ENCODE results near the gene ANKRD55.
"Not testable (repeated sequence)": the region's sequence is repeated elsewhere in the genome, so short reads cannot be mapped to it uniquely, and the experiment has no call there.

ANKRD55 gene

GRCh38 chr5:56233230-56233629, at the start of gene ANKRD55:
TSS of gene ANKRD55 (minus strand) at chr5:56233330. CDS start at chr5:56232913, 417 bp downstream.
- no peak for DNase-seq (ENCODE audit: low spot score)

DNA sequence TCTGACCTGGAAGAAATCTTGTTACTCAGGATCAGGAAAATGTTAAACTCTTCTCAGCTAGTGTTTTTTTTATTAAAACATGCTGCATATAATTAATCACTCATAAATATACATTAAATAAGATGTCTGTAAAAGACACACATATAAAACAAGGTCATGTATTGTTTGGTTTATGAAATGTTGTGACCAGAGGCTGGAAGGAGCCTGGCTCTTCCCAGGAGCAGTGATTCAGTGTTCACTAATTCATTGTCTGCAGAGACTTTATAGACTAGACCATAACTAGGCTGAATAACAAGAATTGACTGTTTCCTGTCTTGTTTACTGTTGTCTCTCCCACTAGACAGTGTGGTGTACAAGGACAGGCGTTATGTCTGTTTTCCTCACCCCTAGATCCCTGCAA, 49.1 kb upstream of the ANKRD55 start:
- DNase-seq (ENCODE audit: low spot score): no peak

- DNase-seq (ENCODE audit: low spot score): no peak
Observed at GRCh38 chr5:56281489-56282165, 48.5 kb upstream of the ANKRD55 start.

- DNase-seq (ENCODE audit: low spot score): no peak
Observed at GRCh38 chr5:56279979-56280378, 46.8 kb upstream of the ANKRD55 start.

DNA sequence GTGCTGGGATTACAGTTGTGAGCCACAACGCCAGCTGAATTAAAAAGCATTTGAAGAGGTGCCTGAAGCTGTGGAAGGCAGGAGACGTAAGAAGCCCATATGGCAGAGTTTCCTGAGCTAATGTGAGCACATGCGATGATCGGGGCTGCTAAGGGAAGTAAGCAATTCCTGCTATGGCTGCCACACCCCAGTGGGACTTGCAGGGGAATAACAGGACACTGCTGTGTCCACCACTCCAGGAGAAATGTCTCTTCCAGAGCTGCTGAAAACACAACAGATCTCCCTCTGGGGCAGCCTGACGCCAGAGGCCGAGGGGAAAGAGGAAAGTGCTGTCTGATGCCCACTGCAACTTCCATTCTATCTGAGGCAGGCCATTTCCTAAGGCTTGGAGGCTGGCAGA, 46.2 kb upstream of the ANKRD55 start:
- no peak for DNase-seq (ENCODE audit: low spot score)

GRCh38 chr5:56278335-56278753, 45.2 kb upstream of the ANKRD55 start:
- no peak for DNase-seq (ENCODE audit: low spot score)

DNA sequence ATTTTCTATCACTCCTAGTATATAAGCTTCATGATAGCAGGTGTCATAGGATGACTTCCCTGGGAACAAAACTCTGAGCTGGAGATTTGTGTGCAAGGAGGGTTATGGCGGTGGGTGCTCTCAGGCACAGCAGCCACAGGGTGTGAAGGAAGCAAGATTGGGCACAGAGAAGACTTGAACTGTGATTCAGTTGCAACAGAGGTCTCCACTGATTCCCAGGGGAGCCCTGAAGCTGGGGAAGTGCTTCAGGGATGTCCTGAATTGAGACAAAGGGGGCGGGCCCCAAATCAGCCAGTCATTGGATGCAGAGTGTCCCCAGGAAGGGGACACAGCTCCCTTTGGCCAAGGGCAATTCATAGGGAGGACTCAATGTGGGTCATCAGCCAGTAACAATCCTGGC, 44.4 kb upstream of the ANKRD55 start:
- no peak for DNase-seq (ENCODE audit: low spot score)

DNA sequence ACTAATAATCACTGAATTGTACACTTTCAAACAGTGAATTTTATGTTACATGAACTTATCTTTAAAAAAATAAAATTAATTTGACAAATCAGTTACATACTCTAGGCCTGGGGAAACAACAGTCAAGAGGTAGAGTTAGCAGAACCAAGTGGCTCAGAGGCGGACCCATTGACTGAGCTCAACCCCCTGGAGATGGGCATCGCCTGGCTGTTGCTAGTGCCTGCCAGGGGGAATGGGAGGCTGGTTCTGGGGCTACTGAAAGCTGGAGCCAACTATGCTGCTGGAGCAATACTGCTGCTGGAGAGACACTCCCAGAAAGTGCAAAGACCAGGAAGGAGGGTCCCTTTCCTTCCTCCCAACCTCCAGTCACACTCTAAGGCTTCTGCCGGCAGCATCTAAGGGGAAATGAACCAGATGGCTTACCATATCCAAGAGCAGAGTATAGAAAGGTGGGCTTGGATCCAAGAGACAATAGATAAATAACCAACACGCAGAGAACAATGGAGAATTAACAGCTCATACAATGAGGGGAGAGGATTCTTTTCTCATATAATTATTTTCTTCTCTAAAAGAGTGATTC, 40.3 kb upstream of the ANKRD55 start:
- DNase-seq (ENCODE audit: low spot score): no peak

GRCh38 chr5:56272765-56273164, 39.6 kb upstream of the ANKRD55 start:
- DNase-seq (ENCODE audit: low spot score): no peak

DNA sequence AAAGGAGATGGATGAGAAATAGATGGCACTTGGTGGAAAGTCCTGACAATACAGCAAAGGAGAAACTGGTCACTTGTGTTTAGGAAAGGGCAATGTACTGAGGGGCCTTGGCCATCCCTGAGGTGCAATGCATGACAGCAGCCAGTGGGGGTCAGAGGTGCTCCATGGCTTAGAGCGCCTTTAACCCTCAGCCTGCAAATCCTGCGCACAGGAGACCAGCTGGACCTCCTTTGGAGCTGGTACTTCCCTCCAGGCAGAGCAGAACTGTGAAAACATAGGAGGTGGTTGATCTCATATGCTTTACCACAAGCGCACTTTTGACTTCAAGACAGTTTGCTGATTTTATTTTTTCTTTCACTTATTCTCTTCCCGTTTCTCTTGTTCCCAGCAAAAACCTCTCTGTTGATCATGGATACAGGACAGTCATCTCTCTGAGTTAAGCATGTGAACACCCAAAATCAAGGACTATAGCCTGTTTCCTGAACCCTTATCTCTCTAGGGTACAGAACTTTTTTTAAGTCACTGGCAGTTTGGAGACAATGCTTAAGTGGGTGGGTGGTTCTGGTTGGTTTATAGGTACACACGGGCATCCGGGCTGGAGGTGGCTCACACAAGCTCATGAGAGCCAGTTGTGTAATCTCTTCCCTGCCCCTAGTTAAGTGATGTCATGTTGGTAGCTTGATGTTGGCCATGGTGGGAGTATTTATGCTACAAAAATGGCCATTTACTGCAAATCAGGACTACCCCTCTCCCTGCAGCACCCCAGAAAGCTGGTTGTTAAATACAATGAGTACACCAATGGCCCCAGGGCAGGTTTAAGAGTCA, 37.6 kb upstream of the ANKRD55 start:
- peak; percentile 59 for DNase-seq (ENCODE audit: low spot score)

GRCh38 chr5:56270058-56270457, 36.9 kb upstream of the ANKRD55 start:
- DNase-seq (ENCODE audit: low spot score): no peak

DNA sequence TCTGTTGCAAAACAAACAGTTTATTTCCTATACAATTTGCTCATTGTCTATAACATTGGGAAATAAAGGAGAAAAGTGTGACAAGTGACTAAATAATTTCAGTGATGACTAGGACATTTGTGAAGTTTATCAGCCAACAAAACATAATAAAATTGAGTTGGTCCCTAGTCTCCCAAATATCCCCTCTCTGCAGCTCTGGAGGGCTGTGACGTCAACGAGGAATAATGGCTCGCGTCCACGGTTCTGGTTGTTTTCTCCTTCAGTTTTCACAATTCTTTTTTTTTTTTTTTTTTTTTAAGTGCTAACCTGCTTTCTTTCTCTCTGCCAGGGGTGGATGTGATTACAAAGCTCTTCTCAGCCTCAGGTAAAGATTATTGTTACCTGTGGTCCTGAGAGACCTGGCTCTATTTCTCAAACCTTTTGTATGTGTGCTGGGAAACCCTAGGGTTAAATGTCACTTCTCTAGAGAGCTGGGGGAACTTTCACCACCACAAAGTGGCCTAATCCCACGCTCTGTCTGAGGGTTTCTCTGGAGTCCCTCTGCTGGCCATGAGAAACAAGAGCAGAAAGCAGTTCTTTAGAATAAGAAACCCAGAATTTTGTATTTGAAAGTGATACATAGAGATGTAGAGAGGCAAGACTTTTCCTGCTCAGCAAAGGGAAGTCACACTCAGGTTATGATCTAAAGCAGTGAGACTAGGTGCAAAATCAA, 36.2 kb upstream of the ANKRD55 start:
- DNase-seq (ENCODE audit: low spot score): no peak

- DNase-seq (ENCODE audit: low spot score): not testable (repeated sequence)
Observed at GRCh38 chr5:56268707-56269106, 35.6 kb upstream of the ANKRD55 start.

- DNase-seq (ENCODE audit: low spot score): no peak
Observed at GRCh38 chr5:56267856-56268255, 34.7 kb upstream of the ANKRD55 start.

DNA sequence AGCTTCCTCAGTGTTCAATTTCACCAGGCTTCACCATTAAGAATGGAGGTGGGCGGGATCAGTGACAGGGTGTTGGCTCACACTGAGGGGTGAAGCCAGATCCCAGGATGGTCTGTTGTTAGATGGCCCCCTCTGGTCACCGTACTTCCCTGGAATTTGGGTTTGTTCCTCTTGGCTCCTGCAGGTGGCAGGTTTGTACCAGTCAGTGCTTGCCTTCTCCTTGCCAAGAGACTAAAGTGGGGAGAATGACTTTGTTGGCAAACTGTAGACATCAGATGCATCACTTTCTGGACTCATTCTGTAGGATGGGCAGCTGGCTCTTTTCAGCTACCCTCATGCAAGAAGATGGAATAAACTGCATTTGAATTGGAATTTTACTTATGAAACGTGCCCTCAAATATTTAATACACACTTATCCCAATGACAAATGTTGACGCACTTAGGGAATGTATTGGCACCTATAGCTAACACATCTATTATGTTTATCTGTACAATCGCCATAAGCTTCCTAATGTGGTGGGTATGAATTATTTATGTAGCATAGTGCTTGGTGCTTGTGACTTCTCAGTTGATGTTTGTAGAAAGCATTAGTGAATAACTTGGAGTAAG, 31.4 kb upstream of the ANKRD55 start:
- DNase-seq (ENCODE audit: low spot score): peak; percentile 40

DNA sequence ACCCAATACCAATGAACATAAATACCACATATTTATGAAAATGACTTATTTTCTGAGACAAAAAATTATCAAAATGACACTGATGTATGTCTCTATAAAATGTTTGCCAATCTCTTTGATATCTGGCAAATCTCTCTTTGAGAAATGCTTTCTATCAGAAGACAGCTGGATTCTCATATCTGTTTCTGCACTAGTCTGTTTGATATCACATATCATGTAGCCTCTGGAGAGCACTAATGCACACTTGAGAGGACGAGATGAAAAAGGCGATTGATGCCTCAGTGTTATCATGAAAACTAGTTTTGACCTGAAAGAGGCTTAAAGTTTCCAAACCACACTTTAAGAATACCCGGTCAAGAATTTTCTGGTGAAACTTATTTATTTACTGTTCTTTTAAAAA, 29.1 kb upstream of the ANKRD55 start:
- DNase-seq (ENCODE audit: low spot score): no peak

- no peak for DNase-seq (ENCODE audit: low spot score)
Observed at GRCh38 chr5:56259002-56259511, 25.9 kb upstream of the ANKRD55 start.

- DNase-seq (ENCODE audit: low spot score): not testable (repeated sequence)
Observed at GRCh38 chr5:56257763-56258529, 24.8 kb upstream of the ANKRD55 start.

GRCh38 chr5:56257010-56257409, 23.9 kb upstream of the ANKRD55 start:
- no peak for DNase-seq (ENCODE audit: low spot score)

DNA sequence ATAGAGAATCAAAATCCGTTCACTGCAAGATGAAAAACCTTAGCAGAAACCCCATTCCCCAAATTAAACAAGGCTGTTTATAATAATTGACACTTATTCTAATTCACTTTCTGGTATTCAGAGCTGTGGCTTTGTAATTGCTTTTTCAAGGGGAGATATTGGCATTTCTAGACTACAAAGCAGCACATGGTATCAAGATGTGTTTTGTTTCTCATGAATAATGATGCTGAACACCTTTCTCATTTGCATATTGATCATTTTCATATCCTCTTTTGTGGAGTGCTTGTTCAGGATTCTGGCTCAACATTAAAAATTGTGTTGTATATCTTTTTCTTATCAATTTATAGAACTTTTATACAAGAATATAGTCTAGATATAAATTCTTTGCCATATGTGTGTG, 22.4 kb upstream of the ANKRD55 start:
- no peak for DNase-seq (ENCODE audit: low spot score)

DNA sequence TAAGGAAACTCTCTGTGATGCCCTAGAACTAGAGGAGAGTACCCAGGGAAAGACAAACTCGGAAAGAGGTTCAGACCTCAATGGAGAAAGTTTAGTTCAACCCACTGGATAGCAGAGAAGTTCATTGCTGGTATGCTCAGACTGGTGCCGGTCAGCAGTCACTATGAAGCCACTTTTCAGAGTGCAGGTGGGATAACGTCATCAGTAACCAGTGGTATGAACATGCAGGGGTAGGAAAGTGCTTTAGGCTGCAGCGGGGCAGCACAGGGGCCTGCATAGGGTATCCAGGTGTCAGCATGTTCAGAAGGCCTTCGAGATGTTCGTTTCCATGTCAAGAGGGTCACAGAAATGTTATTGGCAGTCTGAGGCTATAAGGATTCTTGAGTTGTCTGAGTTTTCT, 20.8 kb upstream of the ANKRD55 start:
- no peak for DNase-seq (ENCODE audit: low spot score)

All from hematopoietic multipotent progenitor cell treated with erythropoietin and hydrocortisone succinate and interleukin-3 and kit ligand, for 17 days (in vitro differentiated cells).